Chondrocyte (in vitro differentiated cells): ENCODE data around the gene ANK2. TPM values are rescaled to one million over a fixed set of nuclear protein-coding genes. Genes with fewer than 3 reads are reported as not detected.
A peak's percentile ranks its signal among the peaks of the same experiment; 100 is the strongest.

Experiments used
- DNase-seq: peaks from one replicate; pipeline ENCODE4 v3.0.0; 2021; ENCODE audit warnings: mixed read lengths, low spot score
- H3K27ac Mint-ChIP-seq: one replicate; pipeline ENCODE4 v1.8.0; 2021; ENCODE audit warnings: mild to moderate bottlenecking, moderate library complexity, mixed read lengths; ENCODE audit not compliant: unreplicated experiment
- H3K27me3 Mint-ChIP-seq: 2 replicates; pipeline ENCODE4 v1.8.0; 2021; ENCODE audit warnings: low read depth, mixed read lengths
- H3K36me3 Mint-ChIP-seq: 2 replicates; pipeline ENCODE4 v1.8.0; 2021; ENCODE audit warnings: low read depth, mixed read lengths
- H3K4me1 Mint-ChIP-seq: 2 replicates; pipeline ENCODE4 v1.8.0; 2021; ENCODE audit warnings: low read depth, mild to moderate bottlenecking, mixed read lengths
- H3K4me3 Mint-ChIP-seq: one replicate; pipeline ENCODE4 v1.8.0; 2021; ENCODE audit warnings: mild to moderate bottlenecking, moderate library complexity, mixed read lengths; ENCODE audit not compliant: unreplicated experiment
- H3K9me3 Mint-ChIP-seq: 2 replicates; pipeline ENCODE4 v1.8.0; 2021; ENCODE audit warnings: low read depth, mixed read lengths
- total RNA-seq: library from RNA; stranded (reverse); gene quantifications from 3 replicates; pipeline ENCODE4 v1.2.1, GENCODE V29; 2021
- TF ChIP-seq, protein P1 (sequence below): fragments of 200-600 bp; sonication (generic); IDR thresholded peaks from 2 replicates; pipeline ENCODE4 v1.5.0; 2021; ENCODE audit warnings: antibody characterized with exemption, mild to moderate bottlenecking, moderate library complexity

Gene ANK2
- total RNA-seq, 1 donor from 2014 or later, result 71.2 TPM

- no peak for DNase-seq
- H3K9me3 Mint-ChIP-seq, result no peaks in the 10 kb centered on the region
- TF ChIP-seq, protein P1, sequence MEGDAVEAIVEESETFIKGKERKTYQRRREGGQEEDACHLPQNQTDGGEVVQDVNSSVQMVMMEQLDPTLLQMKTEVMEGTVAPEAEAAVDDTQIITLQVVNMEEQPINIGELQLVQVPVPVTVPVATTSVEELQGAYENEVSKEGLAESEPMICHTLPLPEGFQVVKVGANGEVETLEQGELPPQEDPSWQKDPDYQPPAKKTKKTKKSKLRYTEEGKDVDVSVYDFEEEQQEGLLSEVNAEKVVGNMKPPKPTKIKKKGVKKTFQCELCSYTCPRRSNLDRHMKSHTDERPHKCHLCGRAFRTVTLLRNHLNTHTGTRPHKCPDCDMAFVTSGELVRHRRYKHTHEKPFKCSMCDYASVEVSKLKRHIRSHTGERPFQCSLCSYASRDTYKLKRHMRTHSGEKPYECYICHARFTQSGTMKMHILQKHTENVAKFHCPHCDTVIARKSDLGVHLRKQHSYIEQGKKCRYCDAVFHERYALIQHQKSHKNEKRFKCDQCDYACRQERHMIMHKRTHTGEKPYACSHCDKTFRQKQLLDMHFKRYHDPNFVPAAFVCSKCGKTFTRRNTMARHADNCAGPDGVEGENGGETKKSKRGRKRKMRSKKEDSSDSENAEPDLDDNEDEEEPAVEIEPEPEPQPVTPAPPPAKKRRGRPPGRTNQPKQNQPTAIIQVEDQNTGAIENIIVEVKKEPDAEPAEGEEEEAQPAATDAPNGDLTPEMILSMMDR, result no peak
- no peak overlapping the region for H3K4me3 Mint-ChIP-seq
- no peaks in the 10 kb centered on the region for H3K36me3 Mint-ChIP-seq
- H3K27me3 Mint-ChIP-seq, result no peaks in the 10 kb centered on the region
- H3K4me1 Mint-ChIP-seq, result peaks cover 23% of the 10 kb centered on the region
- peak overlapping the region; percentile 55 for H3K27ac Mint-ChIP-seq
Observed at GRCh38 chr4:113300471-113300928, 251.0 kb downstream of the ANK2 start.

DNA sequence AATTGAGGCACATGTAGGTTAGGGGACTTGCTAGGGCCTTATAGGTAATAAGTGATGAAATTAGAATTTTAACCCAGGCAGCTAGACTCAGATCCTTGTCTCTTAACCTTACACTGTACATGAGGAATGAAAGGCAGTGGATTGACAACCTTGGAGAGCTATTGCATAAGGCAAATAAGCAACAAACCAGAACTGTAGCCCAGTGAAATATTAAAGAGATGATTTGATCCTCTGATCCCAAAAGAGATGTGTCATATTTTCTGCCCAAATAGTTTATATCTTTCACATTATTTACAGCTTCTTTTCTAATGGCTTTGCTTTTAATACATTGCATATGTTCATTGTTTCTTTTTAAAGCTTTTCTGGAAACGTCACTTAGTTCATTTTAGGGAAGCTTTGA lies 252.6 kb downstream of the ANK2 start:
- Mint-ChIP-seq H3K4me1 (peaks cover 17% of the 10 kb centered on the region), H3K27me3 (no peaks in the 10 kb centered on the region), H3K27ac (no peak overlapping the region), H3K36me3 (no peaks in the 10 kb centered on the region), H3K4me3 (no peak overlapping the region), H3K9me3 (no peaks in the 10 kb centered on the region)
- DNase-seq, result no peak
- TF ChIP-seq, protein P1, result no peak

- TF ChIP-seq, protein P1, result no peak
- no peak for DNase-seq
- Mint-ChIP-seq H3K36me3 (no peaks in the 10 kb centered on the region), H3K27ac (peak overlapping the region; percentile 14), H3K4me3 (no peak overlapping the region), H3K9me3 (no peaks in the 10 kb centered on the region), H3K4me1 (peaks cover 17% of the 10 kb centered on the region), H3K27me3 (no peaks in the 10 kb centered on the region)
Observed at GRCh38 chr4:113303315-113303714, 253.9 kb downstream of the ANK2 start.

DNA sequence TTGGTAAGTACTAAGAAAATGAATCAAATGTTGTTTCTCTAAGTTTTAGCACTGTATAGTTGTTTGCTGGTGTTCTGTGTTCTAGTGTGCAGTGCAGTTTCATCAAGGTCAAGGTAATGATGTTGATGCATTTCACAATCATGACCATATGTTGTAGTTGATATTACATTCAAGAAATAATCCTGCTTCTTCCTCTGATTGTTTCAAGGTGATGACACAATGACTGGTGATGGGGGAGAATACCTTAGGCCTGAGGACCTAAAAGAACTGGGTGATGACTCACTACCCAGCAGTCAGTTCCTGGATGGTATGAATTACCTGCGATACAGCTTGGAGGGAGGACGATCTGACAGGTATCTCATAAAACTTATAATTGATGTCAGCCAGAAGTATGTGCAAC lies 261.6 kb downstream of the ANK2 start:
- TF ChIP-seq, protein P1, result no peak
- no peak for DNase-seq
- no peak overlapping the region for H3K27ac Mint-ChIP-seq
- H3K4me3 Mint-ChIP-seq, result no peak overlapping the region
- no peaks in the 10 kb centered on the region for H3K9me3 Mint-ChIP-seq
- no peaks in the 10 kb centered on the region for H3K27me3 Mint-ChIP-seq
- no peaks in the 10 kb centered on the region for H3K4me1 Mint-ChIP-seq
- peaks cover 16% of the 10 kb centered on the region for H3K36me3 Mint-ChIP-seq

DNA sequence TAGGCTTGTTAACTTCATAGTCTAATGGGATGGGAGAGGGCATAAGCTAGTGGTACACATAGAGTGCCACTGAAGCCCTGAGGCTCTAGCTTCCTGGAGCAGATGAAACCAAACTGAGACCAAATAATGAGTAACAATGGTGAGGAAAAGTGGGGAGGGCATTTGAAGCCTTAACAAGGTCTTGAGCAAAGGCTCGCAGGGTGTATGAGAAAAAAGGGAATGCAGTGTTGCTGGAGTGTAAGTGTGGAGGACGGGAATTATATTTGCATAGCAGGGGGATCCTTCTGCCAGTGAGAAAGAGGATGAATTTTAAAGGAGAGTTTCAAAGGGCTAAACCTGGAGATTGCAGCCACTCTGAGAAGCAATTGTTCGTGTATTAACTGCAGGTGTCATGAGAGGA lies 263.1 kb downstream of the ANK2 start:
- Mint-ChIP-seq H3K4me1 (no peaks in the 10 kb centered on the region), H3K9me3 (no peaks in the 10 kb centered on the region), H3K27me3 (no peaks in the 10 kb centered on the region), H3K4me3 (no peak overlapping the region), H3K27ac (no peak overlapping the region), H3K36me3 (peaks cover 19% of the 10 kb centered on the region)
- DNase-seq, result no peak
- TF ChIP-seq, protein P1, result no peak
